GM19193 (cell line): ENCODE results near the gene NNAT.

Source experiments
- POLR2A ChIP-seq: IDR thresholded peaks from 4 replicates; pipeline ENCODE4 v1.6.1; 2011; ENCODE audit not compliant: insufficient read depth, insufficient read length; ENCODE audit errors: extremely low read depth

NNAT gene

GRCh38 chr20:37527638-37528445 lies 6.8 kb downstream of the NNAT start, which contains the start of gene BLCAP:
Gene BLCAP (minus strand): TSS chr20:37527876. CDS start chr20:37519174, 8,702 bp downstream.
- TF ChIP-seq POLR2A: peak; percentile 94

DNA sequence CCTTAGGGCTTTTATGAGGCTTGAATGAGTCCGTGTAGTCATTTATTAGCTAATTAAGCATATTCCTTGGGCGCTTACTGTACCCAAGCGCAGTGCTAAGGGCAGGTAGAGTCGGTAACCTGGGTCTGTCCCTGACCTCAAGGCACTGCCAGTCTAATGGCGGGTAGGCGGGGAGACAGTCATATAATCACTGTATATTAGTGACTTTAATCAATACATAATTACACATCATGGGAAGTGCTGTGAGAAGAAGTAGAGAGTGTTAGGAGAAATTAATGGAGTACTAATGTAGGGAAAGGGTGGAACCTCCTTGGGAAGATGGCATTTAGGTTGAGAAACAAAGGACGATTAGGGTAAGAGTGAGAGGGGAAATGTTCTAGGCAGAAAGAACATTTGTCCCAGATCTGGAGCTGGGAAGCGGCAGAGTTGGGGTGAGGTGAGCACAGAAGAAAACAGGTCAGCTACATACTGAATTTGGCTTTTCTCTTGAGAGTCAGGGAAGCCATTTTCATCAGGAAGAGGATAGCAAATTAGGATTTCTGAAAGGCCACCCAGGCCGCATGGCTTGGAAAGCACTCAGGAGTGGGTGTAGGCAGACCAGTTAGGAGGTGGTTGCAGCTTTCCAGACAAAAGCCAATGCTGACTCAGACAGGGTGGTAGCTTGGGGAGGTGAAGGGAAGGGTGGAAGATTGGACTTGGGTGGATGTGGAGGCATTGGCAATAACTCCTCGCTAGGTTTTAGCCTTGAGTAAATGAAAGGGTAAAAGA lies 7.6 kb downstream of the NNAT start:
- no peak for TF ChIP-seq POLR2A

DNA sequence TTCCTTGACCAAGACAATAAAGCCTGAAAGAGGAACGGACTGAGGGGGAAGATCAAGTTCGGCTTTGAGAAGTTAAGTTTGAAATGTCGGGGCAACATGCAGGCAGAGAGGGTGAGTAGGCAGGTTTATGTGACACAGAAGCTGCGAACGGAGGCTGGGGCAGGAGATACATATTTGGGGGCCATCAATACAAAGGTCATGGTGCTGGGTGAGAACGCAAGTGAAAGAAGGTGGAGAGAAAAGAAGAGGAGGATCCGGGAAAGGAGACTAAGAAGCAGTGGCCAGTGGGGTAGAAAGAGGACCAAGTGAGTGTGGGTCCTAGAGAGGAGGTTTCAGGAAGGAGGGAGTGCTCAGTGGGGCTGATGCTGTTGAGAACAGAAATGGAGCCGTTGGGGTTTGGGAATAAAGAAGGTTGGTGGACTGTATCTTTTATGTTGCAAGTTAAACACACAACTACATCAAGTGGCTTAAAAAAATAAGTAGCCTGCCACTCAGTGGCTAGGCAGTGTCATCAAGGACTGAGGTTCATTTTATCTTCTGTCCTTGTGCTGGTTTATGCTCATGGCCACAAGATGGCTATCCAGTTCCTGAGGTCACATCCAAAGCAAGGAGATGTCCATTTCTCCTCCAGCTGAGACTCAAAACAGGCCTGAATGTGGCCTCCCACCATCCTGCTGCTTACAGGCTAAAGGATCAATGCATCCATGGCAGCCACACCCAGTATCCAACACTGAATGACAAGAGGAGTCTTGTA lies 8.3 kb downstream of the NNAT start:
- no peak for TF ChIP-seq POLR2A

DNA sequence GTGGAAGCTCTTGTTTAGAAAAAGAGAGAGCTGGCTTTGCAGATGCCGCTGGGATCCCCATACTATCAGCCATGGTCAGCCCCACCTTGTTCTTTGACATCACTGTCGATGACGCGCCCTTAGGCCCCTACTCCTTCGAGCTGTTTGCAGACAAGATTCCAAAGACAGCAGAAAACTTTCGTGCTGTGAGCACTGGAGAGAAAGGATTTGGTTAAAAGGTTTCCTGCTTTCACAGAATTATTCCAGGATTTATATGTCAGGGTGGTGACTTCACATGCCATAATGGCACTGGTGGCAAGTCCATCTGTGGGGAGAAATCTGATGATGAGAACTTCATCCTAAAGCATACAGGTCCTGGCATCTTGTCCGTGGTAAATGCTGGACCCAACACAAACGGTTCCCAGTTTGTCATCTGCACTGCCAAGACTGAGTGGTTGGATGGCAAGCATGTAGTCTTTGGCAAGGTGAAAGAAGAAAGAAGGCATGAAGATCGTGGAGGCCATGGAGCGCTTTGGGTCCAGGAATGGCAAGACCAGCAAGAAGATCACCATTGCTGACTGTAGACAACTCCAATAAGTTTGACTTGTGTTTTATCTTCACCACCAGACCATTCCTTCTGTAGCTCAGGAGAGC lies 9.0 kb downstream of the NNAT start:
- TF ChIP-seq POLR2A: no peak

DNA sequence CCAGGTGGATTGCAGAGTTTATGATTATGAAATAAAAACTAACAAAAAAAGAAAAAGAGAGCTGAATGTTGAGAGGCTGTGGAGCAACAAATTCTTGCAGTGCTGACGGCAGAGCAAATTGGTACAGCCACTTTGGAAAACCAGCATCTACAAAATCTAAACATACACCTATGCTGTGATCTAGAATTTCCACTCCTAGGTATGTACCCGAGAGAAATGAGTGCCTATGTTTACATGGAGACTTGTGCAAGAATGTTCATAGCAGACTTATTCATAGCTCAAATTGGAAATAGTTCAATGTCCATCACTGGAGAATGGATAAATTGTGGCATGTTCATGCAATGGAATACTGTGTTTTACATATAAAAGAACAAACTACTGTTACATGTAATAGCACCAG lies 9.6 kb downstream of the NNAT start:
- TF ChIP-seq POLR2A: no peak

DNA sequence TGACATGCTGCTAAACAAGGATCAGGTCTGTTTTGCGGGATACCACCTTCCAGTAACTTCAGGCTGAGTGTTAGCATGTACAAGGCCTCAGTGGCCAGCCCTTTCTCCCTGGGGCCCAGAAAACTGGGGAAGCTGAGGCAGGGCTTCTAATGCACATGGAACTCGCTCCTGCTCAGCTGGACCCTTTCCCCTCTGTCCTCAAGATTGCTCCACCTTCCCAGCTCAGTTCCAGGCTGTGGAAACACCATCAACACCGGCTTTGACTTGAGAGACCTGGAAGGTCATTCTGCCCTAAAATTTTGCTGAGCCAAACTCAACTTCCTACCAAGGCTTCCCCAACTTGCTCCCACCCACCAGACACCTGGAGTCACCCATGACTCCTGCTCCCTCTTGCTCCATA lies 10.8 kb downstream of the NNAT start:
- TF ChIP-seq POLR2A: no peak

DNA sequence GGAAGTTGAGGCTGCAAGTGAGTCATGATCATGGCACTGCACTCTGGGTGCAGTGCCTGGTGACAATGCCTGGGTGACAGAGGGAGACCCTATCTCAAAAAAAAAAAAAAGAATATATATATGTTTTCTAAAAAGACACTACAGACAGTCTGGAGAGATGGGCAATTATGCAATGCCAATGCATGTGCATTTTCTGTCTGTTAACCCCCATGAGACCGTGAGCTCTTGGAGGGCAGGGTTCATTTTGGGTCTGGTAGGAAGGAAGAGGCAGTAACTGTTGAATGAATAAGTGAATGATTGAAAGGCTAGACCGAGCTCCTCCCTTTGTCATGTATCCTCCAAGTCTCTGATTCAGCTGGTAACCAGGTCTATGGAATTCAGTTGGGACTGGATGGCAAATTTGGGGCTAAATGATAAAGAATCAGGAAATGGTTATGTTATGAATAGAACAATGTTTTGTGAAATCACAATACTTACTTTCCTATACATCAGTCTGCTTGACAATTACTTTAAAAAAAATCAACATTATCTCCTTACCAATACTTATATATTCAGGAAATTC lies 12.2 kb downstream of the NNAT start:
- TF ChIP-seq POLR2A: no peak

DNA sequence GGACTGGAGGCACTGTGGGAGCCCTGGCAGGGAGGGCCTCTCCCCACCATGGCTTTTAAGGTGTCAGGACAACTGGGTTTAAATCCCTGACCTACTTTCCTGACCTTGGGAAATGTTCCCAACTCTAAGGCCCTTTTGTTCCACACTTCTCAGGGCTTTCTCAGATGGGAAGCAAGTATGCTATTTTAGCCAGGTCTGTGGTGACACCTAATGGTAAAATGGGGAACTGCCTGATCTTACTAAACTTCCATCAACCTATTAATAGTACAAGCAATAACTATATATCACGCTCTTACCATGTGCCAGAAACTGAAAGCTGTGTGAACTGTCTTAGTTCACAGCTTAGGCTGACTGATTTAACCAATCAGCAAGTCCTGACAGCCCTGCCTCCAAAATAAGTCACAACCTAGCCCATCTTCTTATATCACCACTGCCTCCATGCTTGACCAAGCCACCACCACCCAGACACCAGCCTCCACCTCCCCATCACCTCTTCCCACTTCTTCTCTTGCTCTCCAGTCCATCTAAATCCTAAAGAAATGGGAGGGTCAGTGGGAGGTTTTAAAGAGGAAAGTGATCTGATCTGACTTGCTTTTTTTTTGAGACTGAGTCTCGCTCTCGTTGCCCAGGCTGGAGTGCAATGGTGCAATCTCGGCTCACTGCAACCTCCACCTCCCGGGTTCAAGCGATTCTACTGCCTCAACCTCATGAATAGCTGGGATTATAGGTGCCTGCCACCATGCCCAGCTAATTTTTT lies 13.5 kb downstream of the NNAT start:
- no peak for TF ChIP-seq POLR2A

- TF ChIP-seq POLR2A: no peak
Observed at GRCh38 chr20:37535443-37536132, 14.5 kb downstream of the NNAT start.

GRCh38 chr20:37537505-37537904 lies 16.5 kb downstream of the NNAT start:
- TF ChIP-seq POLR2A: no peak

DNA sequence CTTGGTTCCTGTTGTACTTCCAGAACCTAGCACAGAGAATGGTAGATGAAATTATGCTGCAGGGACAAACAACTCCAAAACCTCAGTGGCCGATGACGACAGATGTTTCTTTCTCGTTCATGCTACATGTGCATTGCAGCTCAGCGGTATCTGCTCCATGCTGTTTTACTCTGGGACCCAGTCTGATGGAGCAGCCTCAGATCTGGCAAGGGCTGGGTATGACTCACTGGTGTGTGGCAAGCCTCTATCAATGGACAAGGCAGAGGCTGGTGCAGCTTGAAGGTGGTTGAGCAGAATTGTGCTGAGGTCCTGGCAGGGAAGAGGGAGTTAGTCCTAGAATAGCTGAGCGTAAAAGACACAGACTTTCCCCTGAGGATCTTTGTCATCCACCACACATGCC lies 17.0 kb downstream of the NNAT start:
- TF ChIP-seq POLR2A: no peak

DNA sequence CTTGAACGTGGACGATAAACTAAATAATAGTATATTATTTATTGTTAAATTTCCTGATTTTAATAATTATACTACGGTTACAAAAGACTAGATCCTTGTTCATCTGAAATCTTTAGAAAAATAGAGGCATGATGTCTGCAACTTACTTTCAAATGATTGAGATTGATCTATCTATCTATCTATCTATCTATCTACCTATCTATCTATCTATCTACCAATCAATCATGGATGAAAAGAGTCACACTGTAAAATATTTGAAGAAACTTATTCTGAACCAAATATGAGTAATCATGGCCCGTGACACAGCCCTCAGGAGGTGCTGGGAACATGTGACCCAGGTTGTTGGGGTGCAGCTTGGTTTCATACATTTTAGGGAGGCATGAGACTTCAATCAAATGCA lies 18.4 kb downstream of the NNAT start:
- no peak for TF ChIP-seq POLR2A

DNA sequence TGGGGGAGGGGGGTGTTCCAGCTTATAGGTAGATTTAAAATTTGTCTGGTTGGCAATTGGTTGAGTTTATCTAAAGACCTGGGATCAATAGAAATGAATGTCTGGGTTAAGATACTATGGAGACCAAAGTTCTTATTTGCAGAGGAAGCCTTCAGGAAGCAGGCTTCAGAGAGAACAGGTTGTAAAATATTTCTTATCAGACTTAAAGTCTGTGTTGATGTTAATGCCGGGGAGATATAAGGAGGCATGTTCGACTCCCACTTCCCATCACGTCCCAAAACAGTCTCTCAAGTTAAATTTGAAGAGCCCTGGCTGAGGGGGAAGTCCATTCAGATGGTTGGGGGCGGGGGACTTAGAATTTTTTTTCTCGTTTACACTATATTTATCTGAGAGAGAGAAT lies 19.0 kb downstream of the NNAT start:
- no peak for TF ChIP-seq POLR2A
